ENCODE measurements around the gene ANO9.

DNA sequence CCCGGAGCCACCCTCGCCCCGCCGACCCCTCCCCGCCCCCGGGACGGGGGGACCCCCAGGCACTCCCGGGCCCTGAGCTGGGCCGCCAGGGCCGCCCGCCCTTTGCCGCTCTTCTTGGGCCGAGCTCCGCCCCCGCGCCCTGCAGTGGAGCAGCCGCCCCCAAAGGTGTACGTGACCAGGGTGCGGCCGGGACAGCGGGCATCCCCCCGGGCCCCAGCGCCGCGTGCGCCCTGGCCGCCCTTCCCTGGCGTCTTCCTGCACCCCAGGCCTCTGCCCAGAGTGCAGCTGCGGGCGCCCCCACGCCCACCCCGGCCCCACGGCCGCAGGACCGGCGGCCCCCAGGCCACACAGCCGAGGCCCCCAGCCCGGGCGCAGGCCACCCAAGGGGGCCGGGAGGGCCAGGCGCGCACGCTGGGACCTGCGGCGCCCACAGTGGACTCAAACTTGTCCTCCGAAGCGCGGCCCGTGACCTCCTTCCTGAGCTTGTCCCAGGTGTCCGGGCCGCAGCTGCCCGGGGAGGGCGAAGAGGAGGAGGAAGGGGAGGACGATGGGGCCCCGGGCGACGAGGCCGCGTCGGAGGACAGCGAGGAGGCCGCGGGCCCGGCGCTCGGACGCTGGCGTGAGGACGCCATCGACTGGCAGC, 65.2 kb downstream of the ANO9 start:
- TF ChIP-seq EP300 (IDR thresholded peaks at IDR 0.05), result no peak
- TF ChIP-seq, protein P1, sequence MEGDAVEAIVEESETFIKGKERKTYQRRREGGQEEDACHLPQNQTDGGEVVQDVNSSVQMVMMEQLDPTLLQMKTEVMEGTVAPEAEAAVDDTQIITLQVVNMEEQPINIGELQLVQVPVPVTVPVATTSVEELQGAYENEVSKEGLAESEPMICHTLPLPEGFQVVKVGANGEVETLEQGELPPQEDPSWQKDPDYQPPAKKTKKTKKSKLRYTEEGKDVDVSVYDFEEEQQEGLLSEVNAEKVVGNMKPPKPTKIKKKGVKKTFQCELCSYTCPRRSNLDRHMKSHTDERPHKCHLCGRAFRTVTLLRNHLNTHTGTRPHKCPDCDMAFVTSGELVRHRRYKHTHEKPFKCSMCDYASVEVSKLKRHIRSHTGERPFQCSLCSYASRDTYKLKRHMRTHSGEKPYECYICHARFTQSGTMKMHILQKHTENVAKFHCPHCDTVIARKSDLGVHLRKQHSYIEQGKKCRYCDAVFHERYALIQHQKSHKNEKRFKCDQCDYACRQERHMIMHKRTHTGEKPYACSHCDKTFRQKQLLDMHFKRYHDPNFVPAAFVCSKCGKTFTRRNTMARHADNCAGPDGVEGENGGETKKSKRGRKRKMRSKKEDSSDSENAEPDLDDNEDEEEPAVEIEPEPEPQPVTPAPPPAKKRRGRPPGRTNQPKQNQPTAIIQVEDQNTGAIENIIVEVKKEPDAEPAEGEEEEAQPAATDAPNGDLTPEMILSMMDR (IDR thresholded peaks at IDR 0.05), result no peak

All from esophagus muscularis mucosa (tissue), 3 donors.